Muscle of leg (tissue), 11 donors: ENCODE measurements around the gene SBNO1. TPM values are rescaled to one million over a fixed set of nuclear protein-coding genes. Genes with fewer than 3 reads are reported as not detected.
"Not testable (repeated sequence)": the region's sequence is repeated elsewhere in the genome, so short reads cannot be mapped to it uniquely, and the experiment has no call there.

Experiments used
- DNase-seq: peaks from one replicate; pipeline ENCODE4 v3.0.0; 2013
- H3K27ac ChIP-seq: one replicate; pipeline ENCODE4 v1.5.1; 2013; ENCODE audit warnings: mild to moderate bottlenecking, low read length, control low read depth
- H3K27me3 ChIP-seq: one replicate; pipeline ENCODE4 v1.6.1; 2013; ENCODE audit warnings: low read length; ENCODE audit not compliant: control insufficient read depth, insufficient read depth
- H3K36me3 ChIP-seq: one replicate; pipeline ENCODE4 v1.6.1; 2013; ENCODE audit warnings: low read length; ENCODE audit not compliant: control insufficient read depth, insufficient read depth
- H3K4me1 ChIP-seq: one replicate; pipeline ENCODE4 v1.6.1; 2013; ENCODE audit warnings: low read length; ENCODE audit not compliant: control insufficient read depth, insufficient read depth
- H3K4me3 ChIP-seq: one replicate; pipeline ENCODE4 v1.5.1; 2013; ENCODE audit warnings: low read length, control low read depth
- H3K9me3 ChIP-seq: replicated peaks from 2 replicates; pipeline ENCODE4 v1.6.1; 2013; ENCODE audit warnings: low read depth, low read length; ENCODE audit not compliant: control insufficient read depth
- WGBS: methylation state at CpG from one replicate; pipeline ENCODE4 v1.1.5; 2013; ENCODE audit warnings: missing lambda C conversion rate; ENCODE audit not compliant: insufficient coverage; 5-methylcytosine and 5-hydroxymethylcytosine counted together
- polyA plus RNA-seq, 8 donors: library from polyadenylated mRNA; unstranded; fragments of 120-200 nt; gene quantifications; one replicate each; pipeline versions ENCODE4 v1.2.1 to v1.2.3, GENCODE V29; 2013; ENCODE audit warnings: inconsistent platforms in 1 of 8, low replicate concordance in 1 of 8; ENCODE audit not compliant: insufficient read length in 8 of 8, insufficient read depth in 1 of 8
- total RNA-seq: library from RNA; stranded (reverse); fragments of 120-200 nt; gene quantifications from one replicate; pipeline ENCODE4 v1.2.4, GENCODE V29; 2013

Gene SBNO1
- total and polyA plus RNA-seq, 9 donors, result 9.8 to 19.9 (median 16.2) TPM

DNA sequence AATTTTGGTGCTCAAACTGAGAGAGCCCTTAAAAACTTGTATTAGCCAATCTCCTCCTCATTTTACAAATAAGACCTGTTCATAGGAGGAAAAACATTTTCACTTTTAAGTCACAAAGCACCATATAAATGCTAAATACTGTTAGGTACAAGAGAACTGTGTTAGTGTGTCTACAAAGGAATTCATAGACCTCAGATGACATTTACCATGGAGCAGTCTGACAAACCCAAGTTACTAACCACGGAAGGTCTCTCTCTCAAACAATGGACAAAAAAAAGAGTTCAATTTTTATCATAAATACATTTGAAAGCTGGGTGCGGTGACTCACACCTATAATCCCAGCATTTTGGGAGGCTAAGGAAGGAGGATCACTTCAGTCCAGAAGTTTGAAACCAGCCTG is 10.0 kb downstream of the SBNO1 start:
- no peak for DNase-seq
- Histone ChIP-seq H3K9me3 (no peaks in the 10 kb centered on the region), H3K27ac (no peak overlapping the region), H3K27me3 (no peaks in the 10 kb centered on the region), H3K4me3 (no peak overlapping the region), H3K4me1 (no peaks in the 10 kb centered on the region), H3K36me3 (peaks cover 12% of the 10 kb centered on the region)
- no CpG with 5 or more reads among the region's 2 CpGs for WGBS

DNA sequence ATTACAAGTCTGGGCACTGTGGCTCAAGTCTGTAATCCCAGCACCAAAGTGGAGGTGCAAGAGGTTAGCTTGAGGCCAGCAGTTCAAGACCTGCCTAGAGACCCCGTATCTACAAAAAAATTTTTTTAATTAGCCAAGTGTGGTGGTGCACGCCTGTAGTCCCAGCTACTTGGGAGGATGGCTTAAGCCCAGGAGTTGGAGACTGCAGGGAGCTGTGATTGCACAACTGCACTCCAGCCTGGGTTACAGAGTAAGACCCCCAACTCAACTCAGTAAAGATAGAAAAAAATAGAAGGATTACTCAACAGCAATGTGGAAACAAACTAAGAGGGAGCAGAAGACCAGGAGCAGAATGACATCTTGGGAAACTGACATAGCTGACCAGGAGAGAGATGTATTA is 13.3 kb downstream of the SBNO1 start:
- Histone ChIP-seq H3K4me3 (no peak overlapping the region), H3K36me3 (peaks cover 30% of the 10 kb centered on the region), H3K4me1 (no peaks in the 10 kb centered on the region), H3K27me3 (no peaks in the 10 kb centered on the region), H3K9me3 (no peaks in the 10 kb centered on the region), H3K27ac (no peak overlapping the region)
- WGBS, result 83% methylated on average over 1 of the region's 2 CpGs
- DNase-seq, result no peak

DNA sequence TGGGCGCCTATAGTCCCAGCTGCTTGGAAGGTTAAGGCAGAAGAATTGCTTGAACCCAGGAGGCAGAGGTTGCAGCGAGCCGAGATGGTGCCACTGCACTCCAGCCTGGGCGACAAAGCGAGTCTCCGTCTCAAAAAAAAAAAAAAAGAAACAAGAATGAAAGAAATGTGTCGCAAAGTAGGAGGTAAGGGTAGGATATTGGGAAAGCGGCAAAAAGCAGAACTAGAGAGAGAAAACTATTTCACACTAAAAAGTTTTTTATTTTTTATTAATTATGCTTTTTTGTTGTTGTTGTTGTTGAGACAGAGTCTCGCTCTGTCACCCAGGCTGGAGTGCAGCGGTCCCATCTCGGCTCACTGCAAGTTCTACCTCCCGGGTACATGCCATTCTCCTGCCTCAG is 17.7 kb downstream of the SBNO1 start:
- no peak for DNase-seq
- Histone ChIP-seq H3K36me3 (peaks cover 60% of the 10 kb centered on the region), H3K27me3 (no peaks in the 10 kb centered on the region), H3K27ac (no peak overlapping the region), H3K9me3 (no peaks in the 10 kb centered on the region), H3K4me1 (no peaks in the 10 kb centered on the region), H3K4me3 (no peak overlapping the region)
- 96% methylated on average over 4 of the region's 12 CpGs for WGBS

DNA sequence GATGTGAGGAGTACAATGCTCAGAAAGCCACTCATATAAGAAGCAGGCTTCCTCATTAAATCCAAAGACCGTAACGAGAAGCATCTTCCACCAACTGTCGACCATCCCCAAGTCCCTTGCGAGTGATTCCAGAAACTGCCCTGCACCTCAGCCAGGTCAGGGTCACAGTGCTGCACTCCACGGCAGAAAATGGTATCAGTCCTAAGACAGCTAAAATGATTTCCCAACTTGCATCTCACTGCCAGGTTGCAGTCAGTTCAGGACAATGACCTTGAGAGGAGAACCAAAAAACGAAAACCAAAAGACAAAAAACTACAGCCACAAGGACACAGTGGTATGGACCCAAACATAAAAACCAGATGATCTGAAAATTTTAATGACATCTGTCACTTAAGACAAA is 20.6 kb downstream of the SBNO1 start:
- no peak for DNase-seq
- Histone ChIP-seq H3K27ac (no peak overlapping the region), H3K36me3 (peaks cover 71% of the 10 kb centered on the region), H3K4me1 (no peaks in the 10 kb centered on the region), H3K27me3 (no peaks in the 10 kb centered on the region), H3K9me3 (no peaks in the 10 kb centered on the region), H3K4me3 (no peak overlapping the region)
- WGBS, result 87% methylated on average over 6 of the region's 6 CpGs

DNA sequence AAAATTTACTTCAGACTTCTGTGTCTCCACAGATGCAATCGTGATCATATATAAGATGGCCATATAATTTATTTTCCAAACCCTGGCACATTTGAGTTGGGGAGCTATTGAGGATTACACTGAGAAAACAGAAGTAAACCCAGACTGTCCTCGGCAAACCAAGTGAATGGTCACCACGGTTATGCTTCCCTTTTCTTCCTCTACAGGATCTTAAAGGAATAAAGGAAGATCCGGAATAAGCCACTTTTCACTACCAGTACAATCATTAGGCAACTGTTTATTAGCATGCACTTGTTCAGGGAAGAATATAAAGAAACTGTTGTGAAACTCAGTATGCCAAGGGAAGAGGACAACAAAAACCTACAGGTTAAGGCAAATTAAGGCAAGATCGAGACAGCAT is 27.6 kb downstream of the SBNO1 start:
- Histone ChIP-seq H3K27ac (no peak overlapping the region), H3K4me3 (no peak overlapping the region), H3K36me3 (peaks cover 45% of the 10 kb centered on the region), H3K9me3 (no peaks in the 10 kb centered on the region), H3K4me1 (no peaks in the 10 kb centered on the region), H3K27me3 (no peaks in the 10 kb centered on the region)
- peak; percentile 7 for DNase-seq
- WGBS, result no CpG with 5 or more reads among the region's 5 CpGs

DNA sequence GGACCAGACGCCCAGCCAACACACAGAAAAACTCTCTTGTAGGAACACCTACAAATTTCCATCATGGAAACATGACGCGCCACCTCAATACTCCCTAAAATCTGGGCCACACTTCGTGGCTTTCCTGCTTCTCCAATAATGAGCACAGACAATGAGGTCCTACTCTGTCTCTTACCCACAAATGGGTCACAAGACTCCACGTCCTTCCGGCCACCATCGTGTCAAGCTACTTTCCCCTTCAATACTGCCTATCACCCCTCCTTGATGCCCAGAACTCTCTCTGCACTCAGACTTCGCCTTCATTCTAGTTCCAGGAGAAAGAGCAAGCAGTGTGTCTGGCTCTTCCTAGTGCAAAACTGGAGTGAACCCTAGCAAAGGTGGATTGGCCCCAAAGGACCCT is 28.1 kb downstream of the SBNO1 start:
- DNase-seq, result no peak
- H3K4me3 ChIP-seq, result no peak overlapping the region
- H3K9me3 ChIP-seq, result no peaks in the 10 kb centered on the region
- H3K4me1 ChIP-seq, result no peaks in the 10 kb centered on the region
- H3K36me3 ChIP-seq, result peaks cover 40% of the 10 kb centered on the region
- H3K27me3 ChIP-seq, result no peaks in the 10 kb centered on the region
- 96% methylated on average over 7 of the region's 8 CpGs for whole genome bisulfite sequencing
- no peak overlapping the region for H3K27ac ChIP-seq

DNA sequence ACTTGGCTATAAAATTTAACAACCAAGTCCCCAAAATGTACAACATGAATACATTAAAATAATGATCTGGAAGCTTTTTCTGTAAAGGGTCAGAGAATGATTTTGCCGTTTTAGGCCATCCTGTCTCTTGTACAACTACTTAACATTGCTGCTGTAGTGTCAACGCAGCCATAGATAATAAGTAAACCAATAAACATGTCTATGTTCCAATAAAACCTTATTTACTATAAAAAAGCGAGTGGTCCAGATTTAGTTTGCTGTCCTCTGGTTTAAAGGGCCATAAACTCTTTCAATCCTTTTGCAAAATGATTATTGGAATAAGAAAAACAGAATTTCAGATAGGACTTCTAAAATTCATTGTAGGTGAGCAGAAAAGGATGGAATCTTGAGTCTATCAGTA is 29.2 kb downstream of the SBNO1 start:
- Histone ChIP-seq H3K27ac (no peak overlapping the region), H3K4me3 (no peak overlapping the region), H3K4me1 (no peaks in the 10 kb centered on the region), H3K27me3 (no peaks in the 10 kb centered on the region), H3K9me3 (no peaks in the 10 kb centered on the region), H3K36me3 (peaks cover 37% of the 10 kb centered on the region)
- WGBS, result no CpG with 5 or more reads among the region's 3 CpGs
- DNase-seq, result no peak

DNA sequence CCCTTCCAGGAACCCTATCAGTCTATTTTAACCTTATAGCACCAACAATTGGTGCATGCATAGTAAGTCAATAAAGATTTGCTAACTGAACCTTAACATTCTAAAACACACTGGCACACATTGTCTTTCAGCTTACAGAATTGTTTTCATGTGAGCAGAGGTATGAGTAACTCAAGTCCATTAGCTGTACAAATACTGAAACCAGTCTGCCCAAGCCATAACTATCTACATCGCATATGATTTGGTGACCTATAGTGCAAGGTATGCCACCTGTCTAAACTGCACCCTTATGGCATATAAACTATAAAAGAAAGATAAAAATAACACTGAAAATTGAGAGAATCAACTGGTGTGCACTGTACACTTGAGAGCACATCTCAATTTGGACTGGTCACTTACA is 34.8 kb downstream of the SBNO1 start:
- no peak for DNase-seq
- no CpG with 5 or more reads among the region's 1 CpG for WGBS
- Histone ChIP-seq H3K4me1 (no peaks in the 10 kb centered on the region), H3K27me3 (no peaks in the 10 kb centered on the region), H3K36me3 (peaks cover 36% of the 10 kb centered on the region), H3K4me3 (no peak overlapping the region), H3K9me3 (no peaks in the 10 kb centered on the region), H3K27ac (no peak overlapping the region)

DNA sequence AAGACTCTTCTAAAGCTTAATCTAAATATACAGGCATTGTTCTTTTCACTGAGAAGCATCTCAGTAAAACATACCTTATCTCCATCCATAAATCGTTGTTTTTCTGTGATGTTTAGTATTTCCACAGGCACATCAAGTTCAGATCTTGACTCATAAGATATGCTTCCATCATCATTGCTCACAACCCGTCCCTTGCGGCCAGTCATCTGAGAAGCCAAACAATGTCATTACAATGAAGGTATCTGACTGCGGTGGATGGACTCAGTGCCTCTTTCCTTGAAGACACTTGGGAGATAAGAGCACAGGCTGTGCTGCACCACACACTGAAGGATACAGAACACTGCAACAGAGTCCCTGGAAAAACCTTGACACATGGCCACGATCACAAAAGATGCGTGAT is 44.8 kb downstream of the SBNO1 start:
- 96% methylated on average over 2 of the region's 6 CpGs for WGBS
- H3K4me3 ChIP-seq, result no peak overlapping the region

DNA sequence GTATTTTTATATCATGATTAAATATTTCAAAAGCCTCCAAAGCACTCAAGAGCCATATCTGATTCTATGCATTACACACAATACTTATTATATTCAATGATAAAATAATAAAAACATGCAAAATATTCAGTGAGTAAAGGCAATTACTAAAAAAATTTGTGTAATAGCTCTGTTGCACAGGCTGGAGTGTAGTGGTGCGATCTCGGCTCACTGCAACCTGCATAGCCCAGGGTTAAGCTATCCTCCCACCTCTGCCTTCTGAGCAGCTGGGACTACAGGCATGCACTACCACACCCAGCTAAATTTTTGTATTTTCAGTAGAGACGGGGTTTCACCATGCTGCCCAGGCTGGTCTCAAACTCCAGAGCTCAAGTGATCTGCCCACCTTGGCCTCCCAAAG is 45.4 kb downstream of the SBNO1 start:
- peaks cover 58% of the 10 kb centered on the region for H3K36me3 ChIP-seq
- 89% methylated on average over 1 of the region's 3 CpGs for WGBS
- H3K27me3 ChIP-seq, result no peaks in the 10 kb centered on the region
- H3K4me1 ChIP-seq, result no peaks in the 10 kb centered on the region
- DNase-seq, result no peak
- no peak overlapping the region for H3K27ac ChIP-seq
- H3K4me3 ChIP-seq, result no peak overlapping the region
- no peaks in the 10 kb centered on the region for H3K9me3 ChIP-seq

More for the DNA sequence above, 44.8 kb downstream of the SBNO1 start:
- H3K9me3 ChIP-seq, result no peaks in the 10 kb centered on the region
- H3K4me1 ChIP-seq, result no peaks in the 10 kb centered on the region
- peaks cover 64% of the 10 kb centered on the region for H3K36me3 ChIP-seq
- no peak for DNase-seq
- no peaks in the 10 kb centered on the region for H3K27me3 ChIP-seq
- H3K27ac ChIP-seq, result no peak overlapping the region

DNA sequence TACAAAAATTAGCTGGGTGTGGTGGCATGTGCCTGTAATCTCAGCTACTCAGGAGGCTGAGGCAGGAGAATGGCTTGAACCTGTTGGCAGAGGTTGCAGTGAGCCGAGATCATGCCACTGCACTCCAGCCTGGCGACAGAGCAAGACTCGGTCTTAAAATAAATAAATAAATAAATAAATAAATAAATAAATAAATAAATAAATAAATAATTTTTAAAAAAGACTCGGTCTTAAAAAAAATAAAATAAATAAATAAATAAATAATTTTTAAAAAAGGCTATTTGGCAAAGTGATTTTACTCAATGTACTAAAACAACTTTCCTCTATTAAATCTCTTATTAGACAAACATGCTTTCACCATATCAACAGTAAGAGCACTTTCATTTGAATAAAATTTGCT is 51.6 kb downstream of the SBNO1 start:
- not testable (repeated sequence) for H3K27ac ChIP-seq, H3K27me3 ChIP-seq, DNase-seq, H3K9me3 ChIP-seq, H3K4me1 ChIP-seq, H3K4me3 ChIP-seq
- peaks cover 59% of the 10 kb centered on the region for H3K36me3 ChIP-seq
- WGBS, result no CpG with 5 or more reads among the region's 4 CpGs
